ENCODE results near the gene STK10. TPM values are rescaled to one million over a fixed set of nuclear protein-coding genes. Genes with fewer than 3 reads are reported as not detected.

The STK10 gene
- total and polyA plus RNA-seq, 4 donors: 2.8 to 21.7 (median 7.7) TPM

GRCh38 chr5:172098883-172099282, 89.1 kb downstream of the STK10 start (continued):
- TF ChIP-seq CTCF (IDR thresholded peaks at IDR 0.05; ENCODE audit: low read depth, low read length, missing input control): no peak
- TF ChIP-seq SP1 (IDR thresholded peaks at IDR 0.05): no peak
- TF ChIP-seq EGR1 (IDR thresholded peaks at IDR 0.05; ENCODE audit: low read depth in 2 of 2): no peak
- no peak for TF ChIP-seq MAX (IDR thresholded peaks at IDR 0.05)
- TF ChIP-seq NR2F2 (IDR thresholded peaks at IDR 0.05): no peak
- TF ChIP-seq GABPA (IDR thresholded peaks at IDR 0.05 in 1 of 2, conservative IDR thresholded peaks at IDR 0.05 in 1 of 2): no peak
- no peak for TF ChIP-seq RXRA (IDR thresholded peaks at IDR 0.05)
- TF ChIP-seq RAD21 (IDR thresholded peaks at IDR 0.05): no peak

DNA sequence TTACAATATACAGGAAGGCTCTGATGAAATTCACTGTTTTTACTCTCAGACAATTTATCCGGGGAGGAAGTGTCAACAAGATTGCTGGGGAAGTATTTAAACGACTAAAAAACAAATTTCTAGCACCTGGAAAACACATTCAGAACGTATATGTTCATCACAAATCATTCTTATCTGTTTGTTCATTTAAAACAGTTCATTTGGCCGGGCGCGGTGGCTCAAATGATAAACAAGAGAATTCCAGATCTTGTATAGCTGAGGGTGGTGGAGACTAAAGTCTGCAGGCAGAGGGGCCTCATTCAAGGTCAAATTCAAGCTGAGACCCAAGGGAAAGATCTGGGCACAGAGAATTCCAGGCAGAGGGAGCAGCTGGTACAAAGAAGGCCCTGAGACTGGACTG, 90.0 kb downstream of the STK10 start:
- peaks cover 0 to 4% (median 1%) of the 10 kb centered on the region in 4 donors for H3K36me3 ChIP-seq (ENCODE audit: control insufficient read depth in 4 of 4, insufficient read depth in 3 of 4, low read depth in 1 of 4, low read length in 3 of 4)
- TF ChIP-seq RXRA (IDR thresholded peaks at IDR 0.05) (no peak), NR2F2 (IDR thresholded peaks at IDR 0.05) (no peak), FOXA1 (IDR thresholded peaks at IDR 0.05) (no peak), SP1 (IDR thresholded peaks at IDR 0.05) (no peak), HNF4A (conservative IDR thresholded peaks at IDR 0.05) (no peak), JUND (IDR thresholded peaks at IDR 0.05) (no peak), YY1 (IDR thresholded peaks at IDR 0.05) (no peak), ZBTB33 (IDR thresholded peaks at IDR 0.05) (no peak), GABPA (IDR thresholded peaks at IDR 0.05 in 1 of 2, conservative IDR thresholded peaks at IDR 0.05 in 1 of 2) (no peak), RAD21 (IDR thresholded peaks at IDR 0.05) (no peak), HNF4G (IDR thresholded peaks at IDR 0.05) (no peak)
- H3K9ac ChIP-seq (ENCODE audit: low read depth in 1 of 2, low read length in 2 of 2): no peak overlapping the region
- H3K27me3 ChIP-seq (ENCODE audit: control insufficient read depth in 4 of 4, insufficient read depth in 4 of 4, low read length in 3 of 4): no peaks in the 10 kb centered on the region
- H3K27ac ChIP-seq (ENCODE audit: low read depth in 1 of 2, low read length in 2 of 2): no peak overlapping the region
- WGBS: 79% methylated on average over 6 of the region's 6 CpGs
- DNase-seq (ENCODE audit: low spot score): no peak
- H3K4me3 ChIP-seq (ENCODE audit: low read depth in 1 of 3, low read length in 3 of 3): no peak overlapping the region
- H3K4me1 ChIP-seq (ENCODE audit: control insufficient read depth in 4 of 4, insufficient read depth in 4 of 4, low read length in 3 of 4): no peaks in the 10 kb centered on the region
- no peaks in the 10 kb centered on the region for H3K9me3 ChIP-seq (ENCODE audit: control insufficient read depth in 4 of 4, low read length in 3 of 4)

- Histone ChIP-seq H3K36me3 (ENCODE audit: control insufficient read depth in 4 of 4, insufficient read depth in 3 of 4, low read depth in 1 of 4, low read length in 3 of 4) (peaks cover 0 to 5% (median 2%) of the 10 kb centered on the region in 4 donors), H3K27me3 (ENCODE audit: control insufficient read depth in 4 of 4, insufficient read depth in 4 of 4, low read length in 3 of 4) (no peaks in the 10 kb centered on the region), H3K4me1 (ENCODE audit: control insufficient read depth in 4 of 4, insufficient read depth in 4 of 4, low read length in 3 of 4) (no peaks in the 10 kb centered on the region), H3K9me3 (ENCODE audit: control insufficient read depth in 4 of 4, low read length in 3 of 4) (no peaks in the 10 kb centered on the region), H3K27ac (ENCODE audit: low read depth in 1 of 2, low read length in 2 of 2) (no peak overlapping the region), H3K4me3 (ENCODE audit: low read depth in 1 of 3, low read length in 3 of 3) (no peak overlapping the region), H3K9ac (ENCODE audit: low read depth in 1 of 2, low read length in 2 of 2) (no peak overlapping the region)
- DNase-seq (ENCODE audit: low spot score): no peak
- TF ChIP-seq, protein P1, sequence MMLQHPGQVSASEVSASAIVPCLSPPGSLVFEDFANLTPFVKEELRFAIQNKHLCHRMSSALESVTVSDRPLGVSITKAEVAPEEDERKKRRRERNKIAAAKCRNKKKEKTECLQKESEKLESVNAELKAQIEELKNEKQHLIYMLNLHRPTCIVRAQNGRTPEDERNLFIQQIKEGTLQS (IDR thresholded peaks at IDR 0.05): no peak
- no peak for TF ChIP-seq MAX (IDR thresholded peaks at IDR 0.05)
- no peak for TF ChIP-seq NR2F2 (IDR thresholded peaks at IDR 0.05)
- no peak for TF ChIP-seq CTCF (IDR thresholded peaks at IDR 0.05; ENCODE audit: low read depth, low read length, missing input control)
- no peak for TF ChIP-seq YY1 (IDR thresholded peaks at IDR 0.05)
- no peak for TF ChIP-seq GABPA (IDR thresholded peaks at IDR 0.05 in 1 of 2, conservative IDR thresholded peaks at IDR 0.05 in 1 of 2)
- no peak for TF ChIP-seq TAF1 (conservative IDR thresholded peaks at IDR 0.05)
- no peak for TF ChIP-seq FOXA2 (IDR thresholded peaks at IDR 0.05)
- TF ChIP-seq SP1 (IDR thresholded peaks at IDR 0.05): no peak
- 86% methylated on average over 14 of the region's 14 CpGs for WGBS
Observed at GRCh38 chr5:172097356-172097755, 90.7 kb downstream of the STK10 start.
